Trophoblast cell (in vitro differentiated cells and primary cell): ENCODE data around the gene SYNPO2.
A peak's percentile ranks its signal among the peaks of the same experiment; 100 is the strongest.

Source experiments
- DNase-seq, 2 donors: peaks; one replicate each; pipeline ENCODE4 v3.0.0-alpha.2; 2016
- H2AFZ ChIP-seq: 2 replicates; pipeline ENCODE4 v1.6.1; 2013; ENCODE audit warnings: low read length, moderate library complexity, mild to moderate bottlenecking; ENCODE audit not compliant: insufficient read depth, poor library complexity
- H2AK5ac ChIP-seq: 2 replicates; pipeline ENCODE4 v1.6.1; 2013; ENCODE audit warnings: mild to moderate bottlenecking, low read length
- H2BK120ac ChIP-seq: 2 replicates; pipeline ENCODE4 v1.6.1; 2013; ENCODE audit warnings: low read length, mild to moderate bottlenecking, moderate library complexity; ENCODE audit not compliant: insufficient read depth, poor library complexity
- H2BK12ac ChIP-seq: 2 replicates; pipeline ENCODE4 v1.6.1; 2013; ENCODE audit warnings: mild to moderate bottlenecking, low read length, moderate library complexity
- H2BK5ac ChIP-seq: 2 replicates; pipeline ENCODE4 v1.6.1; 2013; ENCODE audit warnings: low read length, low read depth, moderate library complexity, mild to moderate bottlenecking; ENCODE audit not compliant: poor library complexity
- H3K14ac ChIP-seq: 2 replicates; pipeline ENCODE4 v1.6.1; 2013; ENCODE audit warnings: mild to moderate bottlenecking, low read length
- H3K18ac ChIP-seq: 2 replicates; pipeline ENCODE4 v1.6.1; 2013; ENCODE audit warnings: mild to moderate bottlenecking, low read length
- H3K23ac ChIP-seq: 2 replicates; pipeline ENCODE4 v1.6.1; 2013; ENCODE audit warnings: low read length
- H3K27ac ChIP-seq: 2 replicates; pipeline ENCODE4 v1.5.1; 2013; ENCODE audit warnings: low read depth, mild to moderate bottlenecking, inconsistent platforms, low read length, moderate library complexity
- H3K27me3 ChIP-seq: 2 replicates; pipeline ENCODE4 v1.6.1; 2013; ENCODE audit warnings: inconsistent platforms, mild to moderate bottlenecking, low read length, moderate library complexity; ENCODE audit not compliant: insufficient read depth
- H3K36me3 ChIP-seq, 2 experiments: 1 replicate in 1 of 2; 2 replicates in 1 of 2; pipeline ENCODE4 v1.6.1; 2013; ENCODE audit warnings: low read length in 2 of 2, mild to moderate bottlenecking in 2 of 2, moderate library complexity in 1 of 2; ENCODE audit not compliant: insufficient read depth in 2 of 2, control insufficient read depth in 1 of 2
- H3K4ac ChIP-seq: 2 replicates; pipeline ENCODE4 v1.6.1; 2013; ENCODE audit warnings: low read depth, mild to moderate bottlenecking, low read length, moderate library complexity
- H3K4me1 ChIP-seq, 2 experiments: 1 replicate in 1 of 2; 2 replicates in 1 of 2; pipeline ENCODE4 v1.6.1; 2013; ENCODE audit warnings: low read length in 2 of 2, mild to moderate bottlenecking in 2 of 2, moderate library complexity in 1 of 2; ENCODE audit not compliant: insufficient read depth in 2 of 2, control insufficient read depth in 1 of 2
- H3K4me2 ChIP-seq: 2 replicates; pipeline ENCODE4 v1.6.1; 2013; ENCODE audit warnings: inconsistent platforms, mild to moderate bottlenecking, low read length, moderate library complexity
- H3K4me3 ChIP-seq: 2 replicates; pipeline ENCODE4 v1.5.1; 2013; ENCODE audit warnings: mild to moderate bottlenecking, low read depth, low read length, inconsistent platforms
- H3K79me1 ChIP-seq: one replicate; pipeline ENCODE4 v1.6.1; 2013; ENCODE audit warnings: low read length
- H3K79me2 ChIP-seq: 2 replicates; pipeline ENCODE4 v1.6.1; 2013; ENCODE audit warnings: low read length, mild to moderate bottlenecking; ENCODE audit not compliant: control insufficient read depth, insufficient read depth, poor library complexity
- H3K9ac ChIP-seq: 2 replicates; pipeline ENCODE4 v1.6.1; 2013; ENCODE audit warnings: mild to moderate bottlenecking, low read length
- H3K9me3 ChIP-seq: 2 replicates; pipeline ENCODE4 v1.6.1; 2013; ENCODE audit warnings: low read depth, mild to moderate bottlenecking, control low read depth, inconsistent platforms, low read length; ENCODE audit not compliant: insufficient read depth
- H4K12ac ChIP-seq: 2 replicates; pipeline ENCODE4 v1.6.1; 2013; ENCODE audit warnings: low read depth, mild to moderate bottlenecking, low read length, moderate library complexity
- H4K8ac ChIP-seq: 2 replicates; pipeline ENCODE4 v1.6.1; 2013; ENCODE audit warnings: low read depth, mild to moderate bottlenecking, low read length, moderate library complexity
- H4K91ac ChIP-seq: one replicate; pipeline ENCODE4 v1.6.1; 2013; ENCODE audit warnings: low read depth, mild to moderate bottlenecking, low read length, moderate library complexity
- WGBS: extraction: QIAGEN DNeasy Blood & Tissue Kit; methylation state at CpG from one replicate; pipeline ENCODE4 v1.1.7; 2013; ENCODE audit warnings: missing lambda C conversion rate; ENCODE audit not compliant: insufficient read length, insufficient coverage; ENCODE audit errors: extremely low coverage; 5-methylcytosine and 5-hydroxymethylcytosine counted together

The SYNPO2 gene

GRCh38 chr4:118904418-118904817 lies 15.8 kb downstream of the SYNPO2 start:
- no peak overlapping the region for H2BK5ac ChIP-seq
- H3K4me2 ChIP-seq: no peak overlapping the region
- no peak overlapping the region for H2BK12ac ChIP-seq
- DNase-seq: no peak
- H2AK5ac ChIP-seq: no peak overlapping the region
- H3K27me3 ChIP-seq: no peaks in the 10 kb centered on the region
- H4K8ac ChIP-seq: no peak overlapping the region
- H4K91ac ChIP-seq: no peak overlapping the region
- no peak overlapping the region for H3K18ac ChIP-seq
- H3K36me3 ChIP-seq: no peaks in the 10 kb centered on the region
- no peak overlapping the region for H3K4ac ChIP-seq
- no peak overlapping the region for H2AFZ ChIP-seq
- H2BK120ac ChIP-seq: no peak overlapping the region
- no peak overlapping the region for H3K9ac ChIP-seq
- no peaks in the 10 kb centered on the region for H3K79me2 ChIP-seq
- H3K27ac ChIP-seq: no peak overlapping the region
- no CpG with 5 or more reads among the region's 3 CpGs for WGBS
- no peaks in the 10 kb centered on the region for H3K9me3 ChIP-seq
- H3K4me3 ChIP-seq: no peak overlapping the region
- no peak overlapping the region for H3K14ac ChIP-seq
- H3K23ac ChIP-seq: no peak overlapping the region
- no peaks in the 10 kb centered on the region for H3K4me1 ChIP-seq
- no peak overlapping the region for H4K12ac ChIP-seq
- no peaks in the 10 kb centered on the region for H3K79me1 ChIP-seq

DNA sequence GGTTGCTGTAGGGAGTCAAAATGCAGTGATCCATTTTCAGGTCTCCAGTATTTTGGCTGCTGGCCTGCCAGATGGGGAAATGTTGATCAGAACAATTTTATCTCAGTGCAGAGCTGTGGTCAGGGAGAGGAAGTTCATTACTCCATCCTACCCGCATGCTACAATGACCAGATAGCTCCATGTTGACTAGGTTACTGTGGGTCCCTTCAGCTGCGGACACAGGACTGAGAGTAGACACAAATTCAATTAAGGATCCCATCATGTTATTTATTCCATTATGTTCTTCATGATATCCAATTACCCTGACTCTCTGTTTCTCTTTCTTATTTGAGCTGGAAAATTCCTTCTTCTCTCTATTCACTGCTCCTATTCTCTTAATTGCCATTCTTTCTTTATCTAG lies 16.3 kb downstream of the SYNPO2 start:
- H3K79me1 ChIP-seq: no peaks in the 10 kb centered on the region

GRCh38 chr4:118905566-118905965 lies 16.9 kb downstream of the SYNPO2 start:
- no peak overlapping the region for H3K14ac ChIP-seq
- DNase-seq: peak; percentile 8 to 20
- H2AFZ ChIP-seq: no peak overlapping the region
- no peaks in the 10 kb centered on the region for H3K79me2 ChIP-seq
- no peak overlapping the region for H2BK120ac ChIP-seq
- no peak overlapping the region for H2AK5ac ChIP-seq
- H3K4me1 ChIP-seq: no peaks in the 10 kb centered on the region
- H3K18ac ChIP-seq: no peak overlapping the region
- no peak overlapping the region for H3K4ac ChIP-seq
- H3K9me3 ChIP-seq: no peaks in the 10 kb centered on the region
- H3K23ac ChIP-seq: no peak overlapping the region
- no peak overlapping the region for H4K12ac ChIP-seq
- H3K9ac ChIP-seq: no peak overlapping the region
- H4K91ac ChIP-seq: no peak overlapping the region
- no peak overlapping the region for H3K4me3 ChIP-seq
- H4K8ac ChIP-seq: no peak overlapping the region
- H3K4me2 ChIP-seq: no peak overlapping the region
- no peak overlapping the region for H2BK5ac ChIP-seq
- H3K36me3 ChIP-seq: no peaks in the 10 kb centered on the region
- WGBS: no CpG with 5 or more reads among the region's 4 CpGs
- H3K79me1 ChIP-seq: no peaks in the 10 kb centered on the region
- no peaks in the 10 kb centered on the region for H3K27me3 ChIP-seq
- H3K27ac ChIP-seq: no peak overlapping the region
- H2BK12ac ChIP-seq: no peak overlapping the region

More for the DNA sequence above, 16.3 kb downstream of the SYNPO2 start:
- H2AFZ ChIP-seq: no peak overlapping the region
- no peak overlapping the region for H2BK12ac ChIP-seq
- H3K23ac ChIP-seq: peak overlapping the region; percentile 96
- no peak overlapping the region for H4K91ac ChIP-seq
- no peaks in the 10 kb centered on the region for H3K36me3 ChIP-seq
- H4K12ac ChIP-seq: no peak overlapping the region
- no peaks in the 10 kb centered on the region for H3K9me3 ChIP-seq
- H4K8ac ChIP-seq: no peak overlapping the region
- H2BK120ac ChIP-seq: no peak overlapping the region
- H2AK5ac ChIP-seq: no peak overlapping the region
- no peak overlapping the region for H3K4me3 ChIP-seq
- H3K14ac ChIP-seq: no peak overlapping the region
- no peak overlapping the region for H3K18ac ChIP-seq
- no CpG with 5 or more reads among the region's 2 CpGs for WGBS
- no peak overlapping the region for H3K9ac ChIP-seq
- H3K4me1 ChIP-seq: no peaks in the 10 kb centered on the region
- H3K27me3 ChIP-seq: no peaks in the 10 kb centered on the region
- no peak overlapping the region for H3K27ac ChIP-seq
- no peaks in the 10 kb centered on the region for H3K79me2 ChIP-seq
- no peak overlapping the region for H3K4me2 ChIP-seq
- no peak overlapping the region for H3K4ac ChIP-seq
- no peak overlapping the region for H2BK5ac ChIP-seq
- peak; percentile 46 to 57 for DNase-seq

- no peak overlapping the region for H4K12ac ChIP-seq
- H3K14ac ChIP-seq: no peak overlapping the region
- no peak overlapping the region for H3K4me2 ChIP-seq
- H3K9me3 ChIP-seq: no peaks in the 10 kb centered on the region
- DNase-seq: no peak
- H3K4ac ChIP-seq: no peak overlapping the region
- no peaks in the 10 kb centered on the region for H3K79me2 ChIP-seq
- H3K4me3 ChIP-seq: no peak overlapping the region
- no peak overlapping the region for H2AK5ac ChIP-seq
- H3K36me3 ChIP-seq: no peaks in the 10 kb centered on the region
- no peak overlapping the region for H3K9ac ChIP-seq
- H3K18ac ChIP-seq: no peak overlapping the region
- no peak overlapping the region for H4K91ac ChIP-seq
- no CpG with 5 or more reads among the region's 8 CpGs for WGBS
- H3K27me3 ChIP-seq: no peaks in the 10 kb centered on the region
- no peak overlapping the region for H4K8ac ChIP-seq
- no peak overlapping the region for H3K23ac ChIP-seq
- H2BK5ac ChIP-seq: no peak overlapping the region
- no peak overlapping the region for H2BK12ac ChIP-seq
- no peak overlapping the region for H2AFZ ChIP-seq
- no peak overlapping the region for H2BK120ac ChIP-seq
- no peaks in the 10 kb centered on the region for H3K79me1 ChIP-seq
- no peak overlapping the region for H3K27ac ChIP-seq
- H3K4me1 ChIP-seq: no peaks in the 10 kb centered on the region
Observed at GRCh38 chr4:118909173-118909956, 20.7 kb downstream of the SYNPO2 start.
